Esophagus squamous epithelium (tissue), 4 donors: Measurements from ENCODE around the gene ZSCAN5A.
"Not testable (repeated sequence)": the region's sequence is repeated elsewhere in the genome, so short reads cannot be mapped to it uniquely, and the experiment has no call there.

Experiments
- CTCF ChIP-seq, 6 experiments: fragments of 450-650 bp in 4 of 6; fragments of 200-600 bp in 2 of 6; sonication (generic) in 2 of 6; IDR thresholded peaks; one replicate each; pipeline ENCODE4 v1.5.1; 2016 to 2019; ENCODE audit warnings: antibody characterized with exemption in 6 of 6, mild to moderate bottlenecking in 4 of 6, moderate library complexity in 4 of 6
- POLR2A ChIP-seq, 4 donors: fragments of 450-650 bp; IDR thresholded peaks; one replicate each; pipeline ENCODE4 v1.6.1; 2017; ENCODE audit warnings: antibody characterized with exemption in 4 of 4, mild to moderate bottlenecking in 4 of 4, moderate library complexity in 3 of 4

DNA sequence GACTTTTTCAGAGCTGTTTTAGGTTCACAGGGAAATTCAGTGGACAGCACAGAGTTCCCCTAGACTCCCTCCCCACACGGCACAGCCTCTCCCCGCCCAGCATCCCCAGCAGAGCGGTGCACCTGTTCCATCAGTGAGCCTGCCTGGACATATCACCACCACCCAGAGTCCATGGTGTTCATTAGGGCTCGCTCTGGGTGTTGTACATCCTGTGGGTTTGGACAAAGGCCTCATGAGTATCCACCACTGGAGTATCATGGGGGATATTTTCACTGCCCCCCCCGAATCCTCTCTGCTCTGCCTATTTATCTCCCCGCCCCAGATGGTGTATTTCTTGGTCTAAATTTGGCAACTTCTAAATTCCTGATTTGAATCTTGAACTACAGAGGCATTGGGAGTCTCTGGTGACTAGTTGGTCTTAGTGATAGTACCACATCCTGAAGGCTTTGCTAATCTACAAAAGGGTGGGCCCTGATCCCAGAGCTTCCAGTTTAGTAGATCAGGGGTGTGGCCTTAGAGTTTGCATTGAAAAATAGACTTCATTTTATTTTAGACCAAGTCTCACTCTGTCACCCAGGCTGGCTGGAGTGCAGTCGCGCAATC lies 65.8 kb downstream of the ZSCAN5A start:
- not testable (repeated sequence) for TF ChIP-seq CTCF, POLR2A (IDR thresholded peaks at IDR 0.05)
